NCI-H128 (cell line): Measurements from ENCODE around the gene NPAS3.

Experiments used
- DNase-seq: peaks from one replicate; lab custom pipeline; 2025; ENCODE audit not compliant: unreplicated experiment; lab: John Stamatoyannopoulos, UW

Gene NPAS3

DNA sequence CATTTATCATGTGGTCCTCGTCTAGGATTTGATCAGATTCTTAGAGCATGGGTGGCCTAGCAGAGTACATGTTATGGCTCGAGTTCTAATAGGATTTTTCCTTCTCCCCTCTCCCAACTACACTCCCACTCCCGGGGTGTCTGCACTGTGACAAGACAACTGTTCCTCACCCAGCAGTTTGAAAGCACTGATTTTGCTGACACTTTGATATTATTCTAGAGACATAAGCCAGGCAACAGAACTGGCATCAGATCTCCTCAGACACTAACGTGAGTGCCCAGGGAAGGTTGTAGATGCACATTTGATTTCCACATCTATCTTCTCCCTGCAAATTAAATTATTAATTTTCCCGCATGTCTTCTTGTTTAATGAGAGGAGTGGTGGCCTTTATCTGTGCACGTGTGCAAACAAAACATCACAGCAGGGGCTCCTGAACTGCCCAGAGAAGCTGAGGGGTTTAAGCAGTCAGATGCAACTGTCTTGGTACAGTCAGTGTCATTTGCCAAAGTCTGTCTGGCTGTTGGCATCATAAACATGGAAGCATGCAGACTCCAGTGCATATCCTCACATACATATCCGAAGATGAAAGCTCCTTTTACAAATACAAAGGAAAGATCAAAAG is 491.8 kb downstream of the NPAS3 start:
- DNase-seq, result no peak

- DNase-seq, result no peak
These were observed 493.8 kb downstream of the NPAS3 start for GRCh38 chr14:33432407-33433023.

- DNase-seq, result no peak
These were observed 494.7 kb downstream of the NPAS3 start for GRCh38 chr14:33433396-33433795.

DNA sequence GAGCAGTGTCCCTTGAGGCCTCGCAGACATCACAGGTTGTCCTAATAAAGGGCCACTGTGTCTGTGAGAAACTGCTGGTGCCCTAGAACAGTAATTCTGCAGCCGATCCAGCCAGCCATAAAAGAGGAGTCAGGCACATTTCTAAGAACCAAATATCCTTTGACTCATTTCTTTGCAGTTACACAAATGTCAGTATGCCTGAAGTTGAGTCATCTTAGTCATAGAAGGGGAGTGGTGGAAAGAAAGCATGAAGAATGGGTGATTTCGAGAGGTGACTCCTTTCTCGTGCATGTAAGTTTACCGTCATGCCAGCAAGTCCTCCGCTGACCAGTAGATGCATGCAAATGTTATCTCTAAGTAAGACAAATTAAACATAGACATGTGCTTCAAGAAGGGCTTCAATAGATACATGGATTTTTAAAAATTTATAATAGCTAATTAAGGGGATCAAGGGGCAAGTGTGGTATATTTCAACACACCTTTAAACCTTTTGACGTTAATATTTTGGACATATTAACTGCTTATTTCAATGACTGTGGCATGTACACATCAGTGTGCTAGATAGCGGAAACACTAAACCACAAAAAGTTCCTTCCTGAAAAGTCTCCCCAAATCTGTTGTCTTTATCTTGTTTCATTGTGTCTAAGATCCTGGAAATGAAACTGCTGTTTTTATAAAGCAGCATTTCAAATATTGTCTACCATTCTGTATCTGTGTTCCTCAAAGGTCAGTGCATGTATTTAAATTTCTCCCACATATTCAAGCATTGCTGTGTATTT is 497.4 kb downstream of the NPAS3 start:
- DNase-seq, result no peak

DNA sequence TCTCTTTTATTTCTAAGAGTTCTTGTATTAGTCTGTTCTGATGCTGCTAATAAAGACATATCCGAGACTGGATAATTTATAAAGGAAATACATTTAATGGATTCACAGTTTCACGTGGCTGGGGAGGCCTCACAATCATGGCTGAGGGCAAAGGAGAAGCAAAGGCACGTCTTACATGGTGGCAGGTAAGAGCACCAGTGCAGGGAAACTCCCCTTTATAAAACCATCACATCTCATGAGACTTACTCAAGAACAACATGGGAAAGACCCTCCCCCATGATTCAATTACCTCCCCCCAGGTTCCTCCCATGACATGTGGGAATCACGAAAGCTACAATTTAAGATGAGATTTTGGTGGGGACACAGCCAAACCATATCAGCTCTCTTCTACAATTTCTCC is 503.0 kb downstream of the NPAS3 start:
- DNase-seq, result no peak

- no peak for DNase-seq
These were observed 505.5 kb downstream of the NPAS3 start for GRCh38 chr14:33444136-33444535.

- DNase-seq, result no peak
These were observed 510.6 kb downstream of the NPAS3 start for GRCh38 chr14:33449268-33449667.

DNA sequence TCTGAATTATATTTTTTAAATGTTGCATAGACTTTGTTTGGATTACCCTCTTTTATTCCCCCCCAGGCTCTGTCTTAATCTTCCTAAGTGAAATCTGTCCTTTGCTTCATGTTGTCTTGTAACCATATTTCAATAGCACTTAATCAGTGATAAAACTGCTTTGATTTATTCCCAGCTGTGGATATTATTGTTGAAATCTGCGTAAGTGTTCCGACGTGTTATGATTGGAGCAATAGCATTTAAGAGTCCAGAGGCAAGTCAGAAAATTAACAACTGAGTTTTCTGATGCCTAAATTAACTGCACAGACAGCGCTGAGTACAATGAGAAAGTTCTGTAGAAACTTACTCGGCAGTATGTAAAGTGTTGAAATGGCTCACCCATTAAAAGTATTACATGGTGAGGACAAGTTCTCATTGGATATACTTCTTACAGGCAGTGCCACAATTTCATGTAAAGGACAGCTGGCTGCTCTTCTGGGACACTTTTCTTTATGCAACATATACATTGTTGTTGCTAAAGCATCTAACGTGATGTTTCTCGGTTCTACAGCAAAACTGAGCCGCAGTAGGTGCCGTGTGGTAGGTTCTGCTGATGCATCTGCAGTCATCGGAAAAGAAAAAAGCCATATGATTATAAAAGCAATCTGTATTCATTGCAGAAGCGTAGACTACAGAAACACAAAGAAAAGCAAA is 511.2 kb downstream of the NPAS3 start:
- no peak for DNase-seq

DNA sequence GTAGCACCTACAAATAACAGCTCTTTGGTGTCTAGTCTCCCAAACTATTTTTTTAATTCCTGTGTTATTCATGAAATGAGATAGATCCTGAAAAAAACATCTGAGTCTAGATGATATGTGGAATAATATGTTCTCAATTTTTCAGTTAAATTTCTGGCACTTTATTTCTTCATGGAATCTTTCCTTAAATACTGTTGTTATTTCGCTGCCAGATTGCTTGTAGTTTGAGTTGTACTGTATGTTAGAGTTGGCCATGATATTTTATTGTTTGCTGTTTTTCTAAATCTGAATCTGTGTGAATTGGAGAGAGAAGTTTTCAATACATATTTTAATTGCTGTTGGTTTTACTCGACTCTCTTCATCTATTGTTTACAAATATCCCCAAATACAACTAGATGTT is 511.7 kb downstream of the NPAS3 start:
- DNase-seq, result no peak

- DNase-seq, result no peak
These were observed 512.5 kb downstream of the NPAS3 start for GRCh38 chr14:33451211-33451610.

- DNase-seq, result no peak
These were observed 514.3 kb downstream of the NPAS3 start for GRCh38 chr14:33452995-33453394.

DNA sequence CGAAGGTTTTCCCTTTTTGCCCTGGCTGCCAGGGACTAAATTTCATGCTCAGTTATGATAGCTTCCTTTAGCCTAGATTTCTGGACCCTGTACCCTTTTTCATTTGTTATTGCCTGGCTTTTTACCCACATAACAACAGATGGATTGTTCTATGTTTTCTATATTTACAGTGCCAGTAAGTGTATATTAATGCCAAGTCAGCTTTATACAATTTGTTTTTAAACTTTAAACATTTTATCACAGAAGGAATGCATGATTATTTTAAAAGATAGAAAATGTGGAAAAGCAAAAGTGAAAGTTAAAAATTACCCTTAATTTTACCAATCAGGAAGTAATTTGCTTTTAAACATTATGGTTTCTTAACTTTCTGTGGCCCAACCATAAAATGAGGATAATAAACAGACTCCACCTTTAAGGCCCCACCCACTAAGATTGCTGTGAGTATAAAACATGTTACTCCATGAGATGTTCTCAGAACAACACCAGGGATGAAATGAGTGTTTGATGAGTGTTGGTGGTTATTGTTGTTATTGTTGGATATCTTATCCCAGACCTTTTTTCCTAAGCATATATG is 515.4 kb downstream of the NPAS3 start:
- DNase-seq, result no peak

- DNase-seq, result no peak
These were observed 516.0 kb downstream of the NPAS3 start for GRCh38 chr14:33454707-33455106.

GRCh38 chr14:33455654-33456345 is 517.1 kb downstream of the NPAS3 start:
- DNase-seq, result no peak

DNA sequence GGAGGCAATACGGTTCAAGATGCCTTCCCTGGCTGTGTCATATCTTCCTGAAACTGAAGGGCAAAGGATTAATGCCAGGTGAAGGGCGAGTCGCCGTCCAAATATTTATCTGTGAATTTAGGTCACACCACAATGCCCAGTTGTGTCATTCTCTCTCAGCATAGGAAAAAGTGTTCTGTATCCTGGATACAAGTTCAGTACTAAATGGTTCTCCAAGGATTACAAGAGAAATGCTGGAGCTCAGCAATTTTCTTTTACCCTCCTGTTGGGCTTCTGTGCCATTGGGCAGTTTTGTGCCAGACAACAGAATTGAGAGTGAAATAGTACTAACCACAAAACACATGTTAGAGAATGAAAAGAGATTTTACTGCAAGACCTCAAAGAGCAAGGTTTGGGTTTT is 518.3 kb downstream of the NPAS3 start:
- DNase-seq, result no peak

GRCh38 chr14:33457617-33458016 is 518.9 kb downstream of the NPAS3 start:
- no peak for DNase-seq

DNA sequence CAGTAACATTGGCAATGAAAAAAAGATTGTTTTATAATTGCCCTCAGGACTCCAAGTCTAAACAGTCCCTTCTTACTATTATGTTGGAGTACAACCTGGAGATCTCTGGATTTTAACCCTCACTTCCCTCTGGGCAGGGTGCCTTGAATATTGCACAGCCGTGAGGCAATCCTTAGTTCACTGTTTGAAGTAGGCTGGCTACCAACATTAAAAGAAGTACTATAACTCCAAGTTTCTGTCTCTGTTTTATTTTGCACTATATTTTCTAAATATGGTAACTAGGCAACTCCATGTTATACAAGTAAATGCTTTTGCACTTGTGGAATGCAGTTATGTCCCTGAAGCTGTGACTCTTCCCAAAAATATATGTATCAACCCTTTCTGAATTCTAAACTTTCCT is 521.5 kb downstream of the NPAS3 start:
- DNase-seq, result no peak

DNA sequence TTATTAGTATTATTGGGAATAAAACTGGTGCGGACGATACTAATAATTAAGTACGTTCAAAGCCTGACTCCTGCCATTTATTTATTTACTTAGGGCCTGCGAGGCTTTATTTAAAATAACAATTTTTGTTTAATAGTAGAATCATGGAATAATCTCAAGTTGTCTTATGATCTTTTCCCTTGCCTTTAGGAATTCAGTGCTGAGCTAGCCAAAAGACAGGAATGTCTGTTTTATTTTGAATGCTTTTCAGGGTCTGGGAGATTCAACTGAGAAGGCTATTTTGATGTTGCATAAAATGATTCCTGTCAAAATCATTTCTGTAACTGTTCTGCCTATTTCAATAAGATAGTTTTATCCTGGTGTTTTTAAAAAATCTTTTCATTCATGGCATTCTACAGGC is 522.4 kb downstream of the NPAS3 start:
- no peak for DNase-seq

DNA sequence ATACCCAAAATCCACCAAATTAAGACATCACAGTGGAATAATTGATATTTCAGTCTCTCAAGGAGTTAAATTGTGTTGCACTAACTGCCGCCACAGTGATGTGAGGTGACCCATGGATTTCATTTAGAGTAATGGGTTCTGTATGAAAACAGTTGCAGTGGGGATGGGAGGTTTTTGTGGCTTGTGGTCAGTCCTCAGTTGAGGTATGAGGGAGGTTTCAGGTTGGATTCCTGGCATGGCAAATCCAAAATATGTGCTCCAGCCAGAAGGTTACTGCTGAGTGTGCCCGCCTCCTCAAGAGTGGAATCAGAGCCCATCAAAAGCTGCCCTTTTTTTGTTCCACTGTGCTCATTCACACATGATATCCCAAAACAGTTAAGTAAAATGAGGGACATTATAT is 525.1 kb downstream of the NPAS3 start:
- no peak for DNase-seq

DNA sequence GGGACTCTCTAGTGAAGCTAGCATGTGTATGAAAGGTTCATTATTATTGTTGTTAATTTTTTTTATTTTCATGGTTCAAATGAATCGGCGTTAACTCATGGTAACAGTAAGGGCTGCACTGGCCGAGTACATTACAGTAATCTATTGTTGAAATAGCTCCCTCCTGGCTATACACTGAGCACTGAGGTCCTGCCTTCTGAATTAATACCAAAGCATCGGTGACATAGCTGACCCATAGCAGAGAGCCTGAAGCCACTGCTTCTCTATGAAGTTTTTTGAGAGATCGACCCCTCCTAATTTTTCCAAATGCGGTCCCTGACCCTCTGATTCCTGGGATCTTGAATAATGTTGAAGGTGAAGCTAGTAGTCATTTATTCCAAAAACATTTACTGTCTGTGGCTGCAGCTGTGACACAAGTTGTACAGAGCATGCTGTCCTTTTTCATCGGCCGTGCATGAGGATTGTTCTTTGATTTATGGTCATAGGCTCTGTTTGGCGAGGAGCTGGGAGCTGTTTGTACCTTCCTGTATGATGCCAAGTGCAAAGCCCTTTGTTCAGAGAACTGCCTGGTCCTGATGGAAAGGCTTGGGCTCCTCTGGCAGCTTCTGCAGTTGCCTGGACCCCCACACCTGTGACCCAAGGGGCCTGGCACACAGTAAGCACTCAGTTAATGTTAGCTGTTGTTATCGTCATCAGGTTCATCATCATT is 525.7 kb downstream of the NPAS3 start:
- DNase-seq, result no peak
